T1000 (cell line): Measurements from ENCODE around the gene DNAH11.

ENCODE experiments used
- DNase-seq: peaks from one replicate; lab custom pipeline; 2025; ENCODE audit warnings: mixed read lengths; lab: John Stamatoyannopoulos, UW

Gene DNAH11

DNA sequence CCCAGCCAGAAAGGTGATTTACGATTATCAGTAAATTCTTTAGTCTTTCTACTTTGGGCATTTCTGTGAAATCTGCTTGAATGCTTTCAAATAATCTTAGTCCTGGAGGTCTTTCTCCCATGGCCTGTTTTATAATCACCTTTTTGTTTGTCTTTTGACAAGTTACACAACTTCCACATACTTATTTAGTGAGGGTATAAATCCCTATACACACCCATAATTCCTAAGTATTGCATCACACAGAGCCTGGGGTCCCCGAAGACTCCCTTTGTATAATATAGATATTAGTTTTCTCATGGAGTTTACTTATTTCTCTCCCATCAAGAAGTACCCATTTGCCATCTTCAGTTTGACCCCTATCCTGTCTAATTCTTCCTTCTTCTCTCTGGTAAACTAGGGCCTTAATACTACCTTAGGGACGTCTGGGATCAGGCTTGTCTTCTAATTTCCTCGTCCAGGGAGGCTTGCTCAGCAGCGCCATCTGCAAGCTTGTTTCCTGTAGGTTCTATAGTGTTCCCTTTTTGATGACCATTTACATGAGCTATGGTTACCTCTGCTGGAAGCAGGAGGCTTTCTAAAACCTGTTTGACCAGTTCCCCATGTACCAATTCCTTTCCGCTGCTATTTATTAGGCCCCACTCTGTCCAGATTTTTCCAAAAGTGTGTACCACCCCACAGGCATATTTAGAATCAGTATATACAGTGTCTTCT lies 8.1 kb downstream of the DNAH11 start:
- no peak for DNase-seq

DNA sequence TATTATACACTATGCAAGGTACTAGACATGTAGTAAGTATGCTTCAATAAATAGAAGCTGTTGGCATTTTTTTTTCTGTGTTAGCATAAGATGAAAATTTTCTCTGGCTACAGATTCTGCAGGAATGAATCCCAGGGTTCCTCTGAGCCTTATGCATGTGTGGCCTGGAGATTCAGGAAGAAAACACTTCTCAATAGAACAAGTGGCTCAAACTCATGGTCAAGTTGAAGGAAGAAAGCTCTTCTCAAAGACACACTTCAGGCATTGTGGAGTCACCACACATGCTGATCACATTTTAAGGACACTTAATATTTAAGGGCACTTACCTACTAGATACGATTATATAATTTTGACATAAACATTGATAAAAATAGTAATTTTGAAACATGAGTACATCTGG lies 19.5 kb downstream of the DNAH11 start:
- no peak for DNase-seq

DNA sequence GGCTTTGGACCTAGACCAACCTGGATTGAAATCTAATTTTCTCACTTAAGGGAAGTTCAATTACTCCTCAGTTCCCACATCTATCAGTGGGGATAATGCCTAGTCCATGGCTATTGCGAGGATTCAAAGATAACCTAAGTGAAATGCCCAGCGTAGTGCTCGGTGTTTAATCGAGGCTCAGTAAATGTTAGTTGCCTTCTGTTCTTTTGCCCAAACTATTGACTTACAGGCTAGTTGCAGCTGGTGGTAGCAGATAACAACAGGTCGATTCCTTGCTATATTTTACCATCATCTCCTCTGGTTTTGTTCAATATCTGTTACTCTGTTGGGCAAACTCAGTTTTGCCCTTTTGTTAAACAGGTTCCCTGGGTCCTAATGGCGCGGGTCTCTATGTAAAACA lies 22.8 kb downstream of the DNAH11 start:
- DNase-seq: no peak

DNA sequence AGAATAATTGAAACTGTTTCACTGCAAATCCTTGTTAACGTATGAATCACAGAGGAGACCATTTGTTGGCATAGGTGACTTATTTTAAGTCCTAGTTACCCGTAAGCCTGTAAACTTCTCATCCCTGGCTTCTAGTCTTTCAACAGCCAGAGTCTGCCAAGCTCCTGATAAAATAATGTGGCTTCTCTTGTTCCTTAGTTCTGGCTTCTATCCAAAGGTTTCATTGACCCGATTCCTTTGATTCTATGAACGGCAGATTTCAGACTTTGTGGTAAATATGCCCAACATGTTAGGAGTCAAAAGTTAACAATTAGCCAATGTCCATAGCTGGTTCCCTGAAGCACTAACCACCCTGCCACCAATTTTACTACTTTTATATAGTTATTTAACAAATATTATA lies 23.3 kb downstream of the DNAH11 start:
- DNase-seq: no peak

DNA sequence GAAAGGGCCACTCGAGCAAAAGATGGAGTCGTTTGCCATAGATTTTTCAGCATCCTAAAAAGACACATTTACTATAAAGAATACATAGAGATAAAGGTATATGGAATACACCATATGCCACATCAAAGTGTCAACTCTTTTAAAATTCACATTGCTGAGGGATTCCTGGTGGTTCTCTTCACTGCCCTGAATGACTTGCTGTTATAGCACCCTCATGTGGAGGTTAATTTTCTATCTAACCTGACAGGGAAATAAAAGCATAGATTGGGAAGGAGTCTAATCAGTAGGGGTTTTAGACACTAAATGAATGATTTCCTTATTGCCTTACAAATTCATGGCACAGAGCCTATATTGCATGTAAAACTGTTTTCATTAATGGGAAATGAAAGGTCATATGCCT lies 25.9 kb downstream of the DNAH11 start:
- DNase-seq: no peak

DNA sequence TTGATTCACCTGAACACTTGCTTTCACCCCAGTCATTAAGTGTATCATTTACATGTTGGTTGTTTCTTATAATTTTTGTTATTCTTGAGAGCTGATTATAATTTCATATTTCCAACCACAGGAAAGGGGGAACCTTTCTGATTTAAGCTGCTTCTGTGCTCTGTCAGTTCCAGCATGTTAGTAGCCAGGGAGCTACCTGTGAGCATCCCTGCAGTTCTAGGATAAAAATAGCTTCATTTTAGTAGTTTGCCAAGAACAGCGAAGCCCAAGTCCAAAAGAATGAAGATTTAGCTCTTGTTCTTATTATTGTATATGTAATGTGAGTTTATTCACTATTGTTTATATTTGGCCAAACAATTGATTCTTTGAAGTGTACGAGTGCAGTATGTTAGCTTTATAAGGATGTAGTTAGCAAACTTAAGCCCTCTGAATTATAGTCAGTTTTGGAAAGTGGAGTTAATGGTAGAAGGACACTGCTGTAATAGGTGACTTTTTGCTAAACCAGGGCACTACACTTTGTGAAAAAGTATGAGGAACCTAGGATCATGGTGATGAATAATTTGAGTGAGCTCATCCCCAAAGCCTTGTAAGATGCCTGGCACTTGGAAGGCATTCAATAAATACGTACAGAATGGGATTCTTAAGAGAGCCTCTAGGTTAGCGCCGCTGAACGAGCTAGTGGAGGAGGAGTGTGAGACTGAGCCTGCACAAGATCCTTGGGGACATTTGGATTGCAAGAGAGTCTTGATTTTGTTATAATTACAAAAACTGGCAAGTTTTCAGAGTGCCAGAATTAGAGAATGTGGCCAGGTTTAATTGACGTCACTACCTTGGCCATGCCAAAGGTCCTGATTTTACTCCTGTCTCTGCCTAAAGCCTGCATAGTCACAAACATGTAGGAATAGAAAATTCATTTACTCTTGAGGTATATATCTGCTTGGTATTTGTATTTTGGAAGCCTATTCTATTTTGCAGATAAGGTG lies 29.8 kb downstream of the DNAH11 start:
- DNase-seq: no peak

DNA sequence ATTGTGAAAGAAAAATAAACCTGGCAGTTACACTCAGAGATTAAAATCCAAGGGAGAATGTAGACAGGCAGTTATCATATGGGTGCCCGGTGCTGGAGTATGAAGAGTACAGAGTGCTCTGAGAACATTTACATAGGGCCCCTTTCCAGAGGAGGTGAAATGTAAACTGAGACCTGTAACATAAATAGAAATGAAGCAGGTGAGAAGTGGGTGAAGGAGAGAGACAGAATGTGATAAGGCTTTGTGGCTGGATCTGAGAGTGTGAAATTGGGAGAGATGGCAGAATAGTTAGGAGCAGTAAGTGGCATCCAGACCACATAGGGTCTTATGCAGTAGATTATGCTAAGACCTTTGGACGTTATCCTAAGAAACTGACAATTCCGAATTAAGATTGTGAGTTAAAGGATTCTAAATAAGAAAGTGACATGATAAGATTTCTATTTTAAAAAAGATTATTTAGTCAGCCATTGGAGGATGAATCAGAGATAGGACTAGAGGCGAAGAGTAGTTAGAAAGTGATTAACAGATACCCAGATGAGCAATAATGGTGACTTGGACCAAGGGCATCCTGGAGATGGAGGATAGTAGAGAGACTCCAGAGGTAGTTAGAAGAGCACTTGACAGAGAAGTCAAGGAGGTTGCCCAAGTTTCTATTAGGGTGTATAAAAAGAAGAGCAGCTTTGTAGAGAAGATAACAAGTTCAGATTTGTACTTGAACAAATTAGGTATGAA lies 36.7 kb downstream of the DNAH11 start:
- no peak for DNase-seq

DNA sequence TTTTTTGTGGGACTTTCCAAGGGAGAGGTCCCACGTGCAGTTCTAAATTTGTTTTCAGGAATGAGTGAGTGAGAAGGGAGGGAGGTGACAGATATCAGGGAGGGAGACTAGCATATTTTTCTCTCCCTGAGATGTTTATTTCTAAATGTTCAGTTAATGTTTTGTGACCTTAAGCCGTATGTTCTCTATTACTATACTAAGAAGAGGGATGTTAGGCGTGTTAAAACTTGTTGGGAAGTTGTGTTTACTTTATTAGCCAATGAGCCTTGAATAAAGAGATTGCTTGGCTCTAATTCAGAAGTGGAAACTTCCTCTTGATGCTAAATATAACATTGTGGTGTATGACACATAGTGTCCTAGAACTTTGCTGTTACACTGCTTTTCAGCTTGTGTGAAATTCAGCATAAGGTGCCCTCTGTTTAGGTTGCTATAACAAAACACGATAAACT lies 37.3 kb downstream of the DNAH11 start:
- DNase-seq: no peak

DNA sequence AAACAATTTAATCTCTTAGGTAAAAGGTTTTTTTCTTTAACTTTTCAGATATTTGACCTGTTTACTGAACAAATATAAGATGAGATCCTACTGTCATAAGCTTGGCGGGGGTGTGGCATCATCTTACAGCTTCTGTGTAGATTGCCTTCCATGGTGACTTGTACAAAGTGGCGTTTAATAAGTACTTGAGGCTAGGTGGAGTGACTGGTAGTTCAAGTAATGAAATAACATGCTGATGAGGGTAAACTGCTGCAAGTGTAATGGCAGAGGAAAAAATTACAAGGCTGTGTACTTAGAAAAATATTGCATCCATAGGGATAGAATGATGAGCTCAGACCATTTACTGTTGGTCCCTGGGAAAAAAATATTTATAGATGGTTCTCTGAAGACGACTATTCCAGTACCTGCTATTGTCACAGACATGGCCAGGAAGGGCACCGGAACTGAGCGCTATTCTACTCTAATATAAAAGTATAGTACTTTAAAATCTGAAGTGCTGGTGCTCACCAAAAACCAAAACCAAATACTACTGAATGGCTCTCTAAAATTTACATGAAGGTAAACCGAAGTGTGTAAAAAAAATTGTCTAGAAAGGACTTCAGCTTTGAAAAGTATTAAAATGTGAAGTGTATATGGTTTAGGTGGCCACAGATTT lies 42.4 kb downstream of the DNAH11 start:
- DNase-seq: no peak

DNA sequence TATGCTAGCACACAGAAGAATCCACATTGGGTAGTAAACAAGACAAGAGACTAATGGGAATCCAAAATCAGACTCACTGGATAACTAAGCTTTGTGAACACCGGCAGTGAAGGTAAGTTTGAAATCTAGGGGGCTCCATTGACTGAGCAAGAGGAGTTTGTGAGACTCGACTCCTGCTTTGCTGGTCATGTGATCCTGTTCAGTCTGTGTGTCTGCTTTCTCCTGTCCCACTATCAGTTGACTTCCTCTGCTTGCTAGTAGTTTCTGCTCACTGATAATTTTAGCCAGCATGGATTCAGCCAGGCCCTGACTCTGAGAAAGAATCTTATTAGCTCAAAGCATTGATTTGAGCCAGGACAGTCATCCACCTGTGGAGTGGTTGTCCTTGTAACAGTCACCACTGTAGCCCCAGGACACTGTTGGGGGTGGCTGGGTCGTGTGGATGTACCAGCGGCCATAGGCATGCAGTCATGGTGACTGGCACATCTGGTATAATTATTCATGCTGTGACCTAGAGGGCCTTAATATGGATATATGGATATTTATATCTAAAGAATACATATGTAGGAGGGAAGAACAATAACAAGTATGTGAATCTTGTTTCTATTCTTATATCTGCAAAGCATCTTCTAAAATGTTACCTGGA lies 44.4 kb downstream of the DNAH11 start:
- no peak for DNase-seq

DNA sequence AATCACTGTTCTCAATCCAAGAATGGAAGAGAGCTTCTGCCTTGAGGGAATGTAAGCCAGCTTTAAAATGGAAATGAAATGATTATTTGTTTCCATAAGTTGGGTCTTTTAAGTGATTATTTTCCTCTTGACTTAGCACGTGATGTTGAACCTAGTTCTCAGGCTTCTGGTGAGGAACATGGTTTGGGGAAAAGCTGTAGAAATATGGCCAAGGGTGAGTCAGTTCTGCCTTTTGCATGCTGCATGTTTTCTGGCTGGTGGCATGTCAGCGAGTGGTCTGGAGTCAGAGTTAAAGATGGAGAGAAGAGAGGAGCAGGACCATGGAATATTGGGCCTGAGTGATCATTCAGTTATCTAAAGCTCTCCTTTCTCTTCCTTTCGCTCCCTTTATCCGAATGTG lies 54.0 kb downstream of the DNAH11 start:
- no peak for DNase-seq

DNA sequence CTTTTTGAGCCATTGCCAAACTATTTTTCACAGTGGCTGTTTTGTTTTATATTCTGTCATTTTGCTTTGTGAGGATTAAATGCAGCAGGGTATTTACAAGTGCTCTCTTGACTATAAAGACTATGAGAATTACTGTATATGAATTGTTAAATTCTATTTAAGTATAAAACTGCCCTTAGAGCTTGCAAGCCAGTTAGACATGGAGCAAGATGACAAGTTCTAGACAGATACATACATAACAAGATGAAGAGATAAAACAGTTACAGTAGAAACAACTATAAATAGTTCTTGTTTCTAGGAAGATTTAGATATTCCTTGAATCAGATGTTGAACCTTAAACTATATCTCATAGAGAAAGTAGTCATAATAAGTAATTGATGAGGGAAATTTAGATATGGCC lies 60.6 kb downstream of the DNAH11 start:
- DNase-seq: no peak

DNA sequence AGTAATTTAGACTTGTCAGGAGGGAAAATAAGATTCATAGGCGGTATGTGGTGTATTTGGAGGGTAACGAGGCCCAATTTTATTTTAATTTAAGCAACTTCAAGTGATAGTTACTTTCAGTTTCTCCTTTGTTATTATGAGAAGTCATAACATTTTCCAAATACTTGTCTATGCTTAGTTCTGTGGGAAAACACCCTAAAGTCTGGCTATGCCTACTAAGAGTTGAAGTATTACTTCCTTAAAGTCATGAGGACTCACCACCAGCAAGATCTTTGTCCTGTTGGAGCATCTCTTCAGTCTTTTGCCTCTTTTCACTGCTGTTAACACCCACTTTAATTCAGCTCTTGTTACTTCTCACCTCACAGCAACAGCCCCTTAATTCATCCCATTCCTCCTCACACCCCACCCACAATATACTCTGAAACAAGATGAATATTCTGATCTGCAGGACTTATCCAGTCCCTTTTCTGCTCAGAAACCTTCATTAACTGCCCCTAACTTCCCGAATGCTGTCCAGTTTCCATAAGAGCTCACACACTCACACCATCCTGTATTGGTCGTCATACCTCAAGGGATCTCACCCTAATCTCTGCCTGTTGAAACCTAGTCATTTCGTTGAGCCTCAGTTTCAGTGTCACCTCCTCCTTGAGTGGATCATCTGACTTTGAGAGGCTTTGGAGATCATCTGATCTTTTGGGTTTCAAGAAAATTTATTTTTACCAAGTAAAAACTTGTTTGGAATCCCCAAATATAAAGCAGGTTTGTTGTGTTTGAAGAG lies 61.3 kb downstream of the DNAH11 start:
- DNase-seq: no peak

DNA sequence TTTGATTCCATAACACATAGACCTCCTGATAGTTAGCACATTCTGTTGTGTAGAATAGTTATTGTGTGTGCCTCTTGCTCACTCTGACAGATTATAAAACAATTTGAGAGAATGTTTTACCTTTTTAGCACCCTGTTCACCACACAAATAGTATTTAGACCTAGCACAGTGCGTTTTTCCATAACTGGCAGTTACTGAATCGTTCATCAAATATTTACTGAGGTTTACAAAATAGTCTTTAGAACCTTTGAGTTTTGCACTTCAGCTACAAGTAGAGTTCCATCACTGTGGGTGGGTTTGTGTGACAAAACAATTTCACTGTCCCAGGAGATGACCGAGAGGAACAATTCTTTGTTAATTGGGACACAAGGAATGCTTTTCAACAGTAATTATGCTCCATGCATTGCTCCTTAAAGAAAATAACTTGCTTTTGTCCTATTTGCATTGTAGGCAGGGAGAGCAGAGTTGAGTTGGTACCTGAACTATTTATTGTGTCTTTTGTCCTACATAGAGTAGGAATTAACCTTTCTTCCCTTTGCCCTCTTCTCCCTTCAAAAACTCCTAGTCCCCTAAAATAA lies 62.3 kb downstream of the DNAH11 start:
- no peak for DNase-seq

DNA sequence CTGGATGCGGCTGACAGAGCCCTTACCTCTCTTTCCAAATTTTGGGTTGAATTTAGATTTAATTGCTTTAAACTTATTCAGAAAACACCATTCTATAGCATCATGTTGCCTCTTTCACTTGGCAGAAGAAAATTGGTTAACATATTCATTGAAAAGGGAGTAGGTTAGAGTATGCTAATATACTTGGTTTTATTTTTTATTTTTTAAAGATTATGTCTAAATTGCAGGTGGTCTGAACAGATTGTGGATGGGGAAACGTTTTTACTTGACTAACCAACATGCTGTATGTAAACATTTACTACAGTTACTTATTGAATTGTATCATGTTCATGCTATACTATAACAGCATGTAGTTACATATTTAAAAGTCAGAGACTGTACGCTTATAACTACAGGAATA lies 65.6 kb downstream of the DNAH11 start:
- no peak for DNase-seq

DNA sequence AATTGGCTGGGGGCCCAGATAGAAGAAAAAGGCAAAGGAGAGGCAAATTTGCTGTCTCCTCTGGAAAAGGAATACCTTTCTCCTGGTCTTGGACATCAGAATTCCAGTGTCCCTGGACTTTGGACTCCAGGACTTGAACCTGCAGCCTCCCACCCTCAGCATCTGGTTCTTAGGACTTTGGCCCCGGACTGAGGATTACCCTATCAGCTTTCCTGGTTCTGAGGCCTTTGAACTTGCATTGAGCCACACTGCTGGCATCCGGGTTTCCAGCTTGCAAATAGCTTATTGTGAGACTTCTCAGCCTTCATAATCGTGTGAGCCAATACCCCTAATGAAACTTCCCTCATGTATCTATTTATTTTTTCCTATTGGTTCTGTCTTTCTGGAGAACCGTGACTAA lies 68.3 kb downstream of the DNAH11 start:
- DNase-seq: no peak

DNA sequence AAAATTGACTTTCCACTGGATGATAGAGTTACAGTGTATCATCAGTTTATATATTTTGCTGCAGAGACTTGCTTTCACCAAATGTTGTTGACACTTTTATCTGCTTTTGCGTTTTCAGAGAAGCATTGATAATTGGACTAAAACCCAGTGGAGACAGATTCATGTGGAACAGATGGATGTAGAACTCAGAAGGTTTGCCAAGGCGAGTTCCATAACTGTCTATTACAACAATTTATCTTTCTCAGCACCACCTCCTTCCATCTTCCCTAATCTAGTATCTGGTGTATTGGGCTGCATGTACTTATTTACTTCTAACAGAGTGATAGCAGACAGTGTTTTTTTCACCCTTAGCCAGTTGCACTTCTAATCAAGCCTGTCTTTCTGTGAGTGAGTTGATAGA lies 73.3 kb downstream of the DNAH11 start:
- no peak for DNase-seq

DNA sequence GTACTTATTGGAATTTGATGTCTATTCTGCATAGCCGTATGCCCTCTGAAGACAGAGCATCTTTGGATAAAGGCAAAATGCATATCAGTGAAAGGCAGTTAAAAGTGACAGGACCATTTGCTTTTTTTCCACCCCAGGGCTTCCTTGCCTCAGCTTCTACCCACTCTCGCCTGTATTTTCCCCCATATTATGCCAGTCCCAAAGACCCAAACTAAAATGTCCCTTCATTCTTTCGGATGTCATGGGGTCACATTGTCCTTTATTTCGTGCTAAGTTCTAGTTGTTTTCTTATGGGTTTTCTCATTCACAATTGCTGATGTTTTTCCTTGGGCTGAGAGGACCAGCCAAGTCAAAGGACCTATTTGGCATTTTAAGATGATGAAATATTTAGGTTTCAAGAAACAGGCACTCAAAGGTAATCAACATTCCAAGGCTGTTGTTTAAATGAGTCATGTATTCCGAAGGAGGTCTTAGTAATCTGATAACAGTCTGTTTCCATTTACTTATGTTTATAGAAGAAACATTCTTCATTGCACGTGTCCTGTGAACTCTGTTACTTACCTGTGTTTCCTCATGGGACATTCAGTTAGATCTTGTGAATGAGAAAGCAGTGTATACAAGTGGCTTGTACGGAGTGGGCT lies 74.1 kb downstream of the DNAH11 start:
- DNase-seq: no peak

DNA sequence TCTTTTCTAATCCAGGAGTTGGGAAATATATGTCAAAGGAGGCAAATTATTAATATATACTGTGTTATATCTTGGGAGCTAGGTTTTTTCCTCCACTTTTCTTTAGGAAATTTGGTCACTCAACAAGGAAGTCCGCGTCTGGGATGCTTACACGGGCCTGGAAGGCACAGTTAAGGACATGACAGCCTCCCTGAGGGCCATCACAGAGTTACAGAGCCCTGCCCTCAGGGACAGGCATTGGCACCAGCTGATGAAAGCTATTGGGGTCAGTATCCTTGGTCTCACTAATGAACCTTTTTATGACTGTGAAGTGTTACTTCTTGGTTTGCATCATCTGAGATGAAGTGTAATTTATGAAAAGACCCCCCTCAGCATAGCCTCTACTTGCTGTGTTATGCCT lies 74.7 kb downstream of the DNAH11 start:
- DNase-seq: peak; percentile 13

DNA sequence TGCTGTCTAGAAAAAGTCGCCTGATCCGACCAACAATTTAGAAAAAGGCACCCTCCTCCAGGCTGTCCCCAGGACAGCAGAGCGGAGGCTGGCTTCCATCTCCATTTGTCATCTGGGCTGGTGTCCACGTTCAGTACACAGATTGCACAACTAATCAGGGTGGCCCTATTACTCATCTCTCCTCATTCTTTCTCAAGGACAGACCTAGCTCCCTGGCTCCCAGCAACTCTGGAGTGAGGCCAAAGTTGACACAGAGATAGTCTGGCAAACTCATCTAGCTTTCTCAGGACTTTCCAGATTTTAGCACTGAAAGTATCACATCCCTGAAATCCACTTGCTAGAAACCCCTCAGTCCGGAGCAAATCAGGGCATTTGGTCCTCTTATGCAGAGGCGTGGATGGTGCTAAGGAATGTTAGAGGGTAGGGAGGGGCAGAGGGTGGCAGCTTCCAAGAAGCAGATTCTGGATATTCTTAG lies 75.1 kb downstream of the DNAH11 start:
- DNase-seq: peak; percentile 71
